ENCODE data around the gene NUP210L. TPM values are rescaled to one million over a fixed set of nuclear protein-coding genes. Genes with fewer than 3 reads are reported as not detected.

Gene NUP210L
- polyA plus RNA-seq, 4 donors, result 0.01 to 0.03 TPM; not detected in 2

GRCh38 chr1:153991806-153992205, 163.1 kb downstream of the NUP210L start:
- Histone ChIP-seq H3K4me3 (ENCODE audit: low read depth in 1 of 3, low read length in 3 of 3) (peak overlapping the region in 1 of 3 donors; percentile 82), H3K4me1 (ENCODE audit: control insufficient read depth in 3 of 3, insufficient read depth in 2 of 3, low read depth in 1 of 3, low read length in 2 of 3) (peaks cover 0 to 14% (median 4%) of the 10 kb centered on the region in 3 donors), H3K36me3 (ENCODE audit: control insufficient read depth in 3 of 3, insufficient read depth in 2 of 3, low read depth in 1 of 3, low read length in 3 of 3) (peaks cover 0 to 33% (median 11%) of the 10 kb centered on the region in 3 donors), H3K27ac (ENCODE audit: low read depth in 1 of 3, low read length in 2 of 3) (no peak overlapping the region), H3K9me3 (ENCODE audit: control insufficient read depth in 2 of 2, insufficient read depth in 1 of 2, low read depth in 1 of 2, low read length in 1 of 2) (no peaks in the 10 kb centered on the region), H3K27me3 (ENCODE audit: control insufficient read depth in 3 of 3, insufficient read depth in 3 of 3, low read length in 3 of 3) (no peaks in the 10 kb centered on the region)
- no peak for FAIRE-seq
- no peak for DNase-seq
- WGBS, 3 donors, result 65 to 73% (median 71%) methylated on average over 2 of the region's 2 CpGs

GRCh38 chr1:153991151-153991630, 163.7 kb downstream of the NUP210L start:
- Histone ChIP-seq H3K36me3 (ENCODE audit: control insufficient read depth in 3 of 3, insufficient read depth in 2 of 3, low read depth in 1 of 3, low read length in 3 of 3) (peaks cover 0 to 33% (median 11%) of the 10 kb centered on the region in 3 donors), H3K4me1 (ENCODE audit: control insufficient read depth in 3 of 3, insufficient read depth in 2 of 3, low read depth in 1 of 3, low read length in 2 of 3) (peaks cover 0 to 17% (median 4%) of the 10 kb centered on the region in 3 donors), H3K27me3 (ENCODE audit: control insufficient read depth in 3 of 3, insufficient read depth in 3 of 3, low read length in 3 of 3) (no peaks in the 10 kb centered on the region), H3K27ac (ENCODE audit: low read depth in 1 of 3, low read length in 2 of 3) (peak overlapping the region; percentile 76 to 96 (median 84)), H3K9me3 (ENCODE audit: control insufficient read depth in 2 of 2, insufficient read depth in 1 of 2, low read depth in 1 of 2, low read length in 1 of 2) (no peaks in the 10 kb centered on the region), H3K4me3 (ENCODE audit: low read depth in 1 of 3, low read length in 3 of 3) (peak overlapping the region; percentile 81 to 86 (median 82))
- no peak for FAIRE-seq
- WGBS, 3 donors, result 1 to 9% (median 1%) methylated on average over 9 of the region's 9 CpGs
- no peak for DNase-seq

GRCh38 chr1:153990468-153991150, 164.3 kb downstream of the NUP210L start, which contains the start of gene RPS27:
TSS of gene RPS27 (plus strand) at chr1:153990762. CDS start at chr1:153990797, 35 bp downstream.
- H3K27ac ChIP-seq (ENCODE audit: low read depth in 1 of 3, low read length in 2 of 3), result peak within 1 kb of the TSS; percentile 76 to 96 (median 84)
- 0% methylated on average over 36 of the region's 36 CpGs for WGBS, 3 donors
- FAIRE-seq (no peak), DNase-seq (peak; percentile 97 to 100)
- H3K27me3 ChIP-seq (ENCODE audit: control insufficient read depth in 3 of 3, insufficient read depth in 3 of 3, low read length in 3 of 3), result no peaks in the 10 kb centered on the region
- H3K4me3 ChIP-seq (ENCODE audit: low read depth in 1 of 3, low read length in 3 of 3), result peak within 1 kb of the TSS; percentile 81 to 86 (median 82)
- H3K9me3 ChIP-seq (ENCODE audit: control insufficient read depth in 2 of 2, insufficient read depth in 1 of 2, low read depth in 1 of 2, low read length in 1 of 2), result no peaks in the 10 kb centered on the region
- H3K36me3 ChIP-seq (ENCODE audit: control insufficient read depth in 3 of 3, insufficient read depth in 2 of 3, low read depth in 1 of 3, low read length in 3 of 3), result peaks cover 0 to 33% (median 11%) of the 10 kb centered on the region in 3 donors
- H3K4me1 ChIP-seq (ENCODE audit: control insufficient read depth in 3 of 3, insufficient read depth in 2 of 3, low read depth in 1 of 3, low read length in 2 of 3), result peaks cover 0 to 17% (median 4%) of the 10 kb centered on the region in 3 donors

DNA sequence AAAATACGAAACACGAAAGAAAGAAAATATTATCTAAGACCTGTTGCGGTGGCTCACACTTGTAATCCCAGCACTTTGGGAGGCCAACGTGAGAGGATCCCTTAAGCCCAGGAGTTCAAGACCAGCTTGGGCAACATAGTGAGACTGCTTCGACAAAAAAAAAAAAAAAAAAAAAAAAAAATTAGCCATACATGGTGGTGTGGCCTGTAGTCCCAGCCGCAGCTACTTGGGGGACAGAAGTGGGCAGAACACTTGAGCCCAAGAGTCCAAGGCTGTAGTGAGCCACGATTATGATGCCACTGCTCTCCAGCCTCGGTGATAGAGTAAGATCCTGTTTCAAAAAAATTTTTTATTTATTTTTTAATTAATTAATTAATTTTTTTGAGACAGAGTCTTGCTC, 167.3 kb downstream of the NUP210L start:
- DNase-seq (no peak), FAIRE-seq (no peak)
- H3K27ac ChIP-seq (ENCODE audit: low read depth in 1 of 3, low read length in 2 of 3), result no peak overlapping the region
- 85 to 93% (median 86%) methylated on average over 7 to 8 of the region's 8 CpGs for WGBS, 3 donors
- peaks cover 0 to 21% (median 2%) of the 10 kb centered on the region in 3 donors for H3K4me1 ChIP-seq (ENCODE audit: control insufficient read depth in 3 of 3, insufficient read depth in 2 of 3, low read depth in 1 of 3, low read length in 2 of 3)
- H3K9me3 ChIP-seq (ENCODE audit: control insufficient read depth in 2 of 2, insufficient read depth in 1 of 2, low read depth in 1 of 2, low read length in 1 of 2), result no peaks in the 10 kb centered on the region
- peaks cover 0 to 9% (median 0%) of the 10 kb centered on the region in 3 donors for H3K36me3 ChIP-seq (ENCODE audit: control insufficient read depth in 3 of 3, insufficient read depth in 2 of 3, low read depth in 1 of 3, low read length in 3 of 3)
- no peaks in the 10 kb centered on the region for H3K27me3 ChIP-seq (ENCODE audit: control insufficient read depth in 3 of 3, insufficient read depth in 3 of 3, low read length in 3 of 3)
- no peak overlapping the region for H3K4me3 ChIP-seq (ENCODE audit: low read depth in 1 of 3, low read length in 3 of 3)

DNA sequence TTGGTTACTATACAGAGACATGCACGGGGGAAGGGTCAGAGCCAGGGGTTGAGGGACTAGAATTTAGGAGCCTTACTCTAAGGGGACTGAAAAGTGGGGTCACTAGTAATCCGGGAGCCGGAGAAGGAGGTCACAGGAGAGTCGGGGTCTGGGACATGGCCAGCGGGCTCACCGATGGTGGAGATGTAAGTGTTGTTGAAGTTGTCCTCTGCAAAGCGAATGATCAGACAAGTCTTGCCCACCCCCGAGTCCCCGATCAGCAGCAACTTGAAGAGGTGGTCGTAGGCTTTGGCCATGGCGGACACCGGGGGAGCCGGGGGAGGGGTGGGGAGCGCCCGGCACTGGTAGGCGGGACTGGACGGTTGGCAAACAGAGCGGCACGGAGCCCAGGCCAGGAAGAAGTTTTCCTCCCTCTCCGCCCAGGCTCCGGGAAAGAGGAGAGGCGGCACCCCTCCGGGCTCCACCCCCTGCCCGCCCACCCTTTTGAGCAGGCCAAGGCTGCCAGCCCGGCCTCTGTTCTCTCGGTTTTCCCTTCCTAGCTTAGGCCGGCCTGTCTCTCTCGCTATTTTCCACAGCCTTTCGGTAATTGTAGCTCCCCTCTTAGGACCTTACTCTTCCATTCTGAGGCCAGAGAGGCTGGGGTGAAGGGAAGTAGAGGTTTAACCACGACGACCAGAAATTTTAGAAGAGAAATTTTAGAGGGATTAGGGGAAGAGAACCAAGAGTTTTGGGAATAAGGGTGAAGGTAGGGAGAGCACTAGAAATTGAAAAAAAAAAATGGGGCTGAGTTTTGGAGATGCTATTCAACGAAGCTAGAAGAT, 168.7 kb downstream of the NUP210L start, which contains the start of gene RAB13:
TSS of gene RAB13 (minus strand) at position 399 of the 821 bp plus-strand sequence. CDS start at position 296, 103 bp downstream.
- 2 to 13% (median 6%) methylated on average over 26 to 32 of the region's 32 CpGs for WGBS, 3 donors
- peak within 1 kb of the TSS in 2 of 3 donors; percentile 90 for H3K27ac ChIP-seq (ENCODE audit: low read depth in 1 of 3, low read length in 2 of 3)
- no peaks in the 10 kb centered on the region for H3K27me3 ChIP-seq (ENCODE audit: control insufficient read depth in 3 of 3, insufficient read depth in 3 of 3, low read length in 3 of 3)
- peaks cover 0 to 11% (median 0%) of the 10 kb centered on the region in 3 donors for H3K4me1 ChIP-seq (ENCODE audit: control insufficient read depth in 3 of 3, insufficient read depth in 2 of 3, low read depth in 1 of 3, low read length in 2 of 3)
- H3K9me3 ChIP-seq (ENCODE audit: control insufficient read depth in 2 of 2, insufficient read depth in 1 of 2, low read depth in 1 of 2, low read length in 1 of 2), result no peaks in the 10 kb centered on the region
- H3K36me3 ChIP-seq (ENCODE audit: control insufficient read depth in 3 of 3, insufficient read depth in 2 of 3, low read depth in 1 of 3, low read length in 3 of 3), result peaks cover 0 to 12% (median 0%) of the 10 kb centered on the region in 3 donors
- FAIRE-seq, result no peak
- H3K4me3 ChIP-seq (ENCODE audit: low read depth in 1 of 3, low read length in 3 of 3), result peak within 1 kb of the TSS; percentile 19 to 63 (median 58)
- DNase-seq, result peak; percentile 87 to 88

GRCh38 chr1:153985341-153985912, 169.4 kb downstream of the NUP210L start:
- DNase-seq (peak in 1 of 2 donors; percentile 38), FAIRE-seq (no peak)
- 11 to 25% (median 19%) methylated on average over 7 of the region's 7 CpGs for WGBS, 3 donors
- Histone ChIP-seq H3K27ac (ENCODE audit: low read depth in 1 of 3, low read length in 2 of 3) (peak overlapping the region in 2 of 3 donors; percentile 84 to 90), H3K4me1 (ENCODE audit: control insufficient read depth in 3 of 3, insufficient read depth in 2 of 3, low read depth in 1 of 3, low read length in 2 of 3) (peaks cover 0 to 11% (median 0%) of the 10 kb centered on the region in 3 donors), H3K36me3 (ENCODE audit: control insufficient read depth in 3 of 3, insufficient read depth in 2 of 3, low read depth in 1 of 3, low read length in 3 of 3) (peaks cover 0 to 13% (median 0%) of the 10 kb centered on the region in 3 donors), H3K4me3 (ENCODE audit: low read depth in 1 of 3, low read length in 3 of 3) (peak overlapping the region; percentile 19 to 63 (median 58)), H3K9me3 (ENCODE audit: control insufficient read depth in 2 of 2, insufficient read depth in 1 of 2, low read depth in 1 of 2, low read length in 1 of 2) (no peaks in the 10 kb centered on the region), H3K27me3 (ENCODE audit: control insufficient read depth in 3 of 3, insufficient read depth in 3 of 3, low read length in 3 of 3) (no peaks in the 10 kb centered on the region)

DNA sequence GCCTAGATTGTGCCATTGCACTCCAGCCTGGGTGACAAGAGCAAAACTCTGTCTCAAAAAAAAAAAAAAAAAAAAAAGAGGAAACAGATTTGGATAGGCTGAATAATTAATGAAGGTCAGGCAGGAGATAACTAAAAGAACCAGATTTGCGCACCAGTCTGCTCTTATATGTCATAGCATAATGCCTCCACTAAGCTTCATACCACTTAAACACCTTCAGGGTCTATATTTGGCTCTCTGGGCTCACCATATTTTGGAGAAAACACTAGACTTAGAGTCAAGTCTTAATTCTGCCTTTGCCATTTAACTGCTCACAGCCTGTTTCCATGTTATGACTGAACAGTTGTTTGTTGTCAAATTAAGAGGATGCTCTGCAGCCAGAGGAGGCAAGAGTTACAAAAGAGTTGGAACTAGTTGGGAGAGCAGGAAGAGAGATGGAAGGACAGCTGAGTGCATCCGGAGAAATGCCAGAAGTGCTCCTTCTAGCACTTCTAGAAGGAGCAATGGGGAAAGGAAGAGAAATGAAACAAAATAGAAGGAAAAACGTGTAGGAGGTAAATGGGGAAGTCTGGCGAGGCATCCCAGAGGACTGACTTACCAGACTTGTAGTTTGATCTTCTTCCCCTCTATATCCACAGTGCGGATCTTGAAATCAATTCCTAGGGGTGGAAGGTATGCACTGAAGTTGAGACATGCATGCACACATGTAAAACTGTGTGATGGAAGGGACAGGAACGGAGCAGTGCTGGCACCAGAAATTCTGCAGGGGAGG, 170.6 kb downstream of the NUP210L start:
- no peak for FAIRE-seq
- H3K4me3 ChIP-seq (ENCODE audit: low read depth in 1 of 3, low read length in 3 of 3), result no peak overlapping the region
- WGBS, 3 donors, result 56 to 86% (median 80%) methylated on average over 6 of the region's 6 CpGs

More for the DNA sequence above, 170.6 kb downstream of the NUP210L start:
- H3K27me3 ChIP-seq (ENCODE audit: control insufficient read depth in 3 of 3, insufficient read depth in 3 of 3, low read length in 3 of 3), result no peaks in the 10 kb centered on the region
- H3K36me3 ChIP-seq (ENCODE audit: control insufficient read depth in 3 of 3, insufficient read depth in 2 of 3, low read depth in 1 of 3, low read length in 3 of 3), result peaks cover 0 to 16% (median 0%) of the 10 kb centered on the region in 3 donors
- H3K4me1 ChIP-seq (ENCODE audit: control insufficient read depth in 3 of 3, insufficient read depth in 2 of 3, low read depth in 1 of 3, low read length in 2 of 3), result peaks cover 0 to 11% (median 0%) of the 10 kb centered on the region in 3 donors
- no peaks in the 10 kb centered on the region for H3K9me3 ChIP-seq (ENCODE audit: control insufficient read depth in 2 of 2, insufficient read depth in 1 of 2, low read depth in 1 of 2, low read length in 1 of 2)
- peak overlapping the region in 1 of 3 donors; percentile 38 for H3K27ac ChIP-seq (ENCODE audit: low read depth in 1 of 3, low read length in 2 of 3)
- no peak for DNase-seq
